HUDEP-2 (cell line): Measurements from ENCODE around the gene CFAP61.

Experiments
- DNase-seq, 76 experiments: peaks; one replicate each; lab custom pipeline; 2025; ENCODE audit not compliant: unreplicated experiment in 76 of 76; lab: John Stamatoyannopoulos, UW

The CFAP61 gene

GRCh38 chr20:20259533-20259932 lies 207.2 kb downstream of the CFAP61 start:
- no peak for DNase-seq

GRCh38 chr20:20261159-20261558 lies 208.8 kb downstream of the CFAP61 start:
- DNase-seq: no peak

GRCh38 chr20:20265210-20265609 lies 212.9 kb downstream of the CFAP61 start:
- DNase-seq: no peak

GRCh38 chr20:20266552-20266951 lies 214.2 kb downstream of the CFAP61 start:
- DNase-seq: no peak

GRCh38 chr20:20267685-20268370 lies 215.5 kb downstream of the CFAP61 start:
- no peak for DNase-seq

GRCh38 chr20:20271271-20271670 lies 218.9 kb downstream of the CFAP61 start:
- DNase-seq: no peak

GRCh38 chr20:20272686-20273085 lies 220.4 kb downstream of the CFAP61 start:
- DNase-seq: no peak

- no peak for DNase-seq
Observed at GRCh38 chr20:20273286-20273685, 221.0 kb downstream of the CFAP61 start.

GRCh38 chr20:20274821-20275220 lies 222.5 kb downstream of the CFAP61 start:
- no peak for DNase-seq

- DNase-seq: no peak
Observed at GRCh38 chr20:20275636-20276035, 223.3 kb downstream of the CFAP61 start.

- no peak for DNase-seq
Observed at GRCh38 chr20:20276811-20277530, 224.6 kb downstream of the CFAP61 start.

- DNase-seq: no peak
Observed at GRCh38 chr20:20277894-20278335, 225.6 kb downstream of the CFAP61 start.

GRCh38 chr20:20286061-20286460 lies 233.7 kb downstream of the CFAP61 start:
- no peak for DNase-seq

GRCh38 chr20:20289331-20289730 lies 237.0 kb downstream of the CFAP61 start:
- DNase-seq: no peak

- DNase-seq: no peak
Observed at GRCh38 chr20:20292472-20292871, 240.1 kb downstream of the CFAP61 start.

- DNase-seq: no peak
Observed at GRCh38 chr20:20293141-20293540, 240.8 kb downstream of the CFAP61 start.

GRCh38 chr20:20293691-20294385 lies 241.5 kb downstream of the CFAP61 start:
- no peak for DNase-seq

- DNase-seq: no peak
Observed at GRCh38 chr20:20295621-20296498, 243.5 kb downstream of the CFAP61 start.

- no peak for DNase-seq
Observed at GRCh38 chr20:20297181-20297580, 244.8 kb downstream of the CFAP61 start.

GRCh38 chr20:20297752-20298151 lies 245.4 kb downstream of the CFAP61 start:
- no peak for DNase-seq

- DNase-seq: no peak
Observed at GRCh38 chr20:20299904-20300303, 247.6 kb downstream of the CFAP61 start.
